Ascending aorta (tissue), 2 donors: ENCODE results near the gene ADORA2A. TPM values are rescaled to one million over a fixed set of nuclear protein-coding genes. Genes with fewer than 3 reads are reported as not detected.

Experiments used
- DNase-seq, 2 donors: peaks; one replicate each; pipeline ENCODE4 v3.0.0-alpha.2; 2019; ENCODE audit warnings: low spot score in 2 of 2
- H3K27ac ChIP-seq, 2 donors: fragments of 200-600 bp; sonication (generic); one replicate each; pipeline ENCODE4 v1.5.1; 2016 to 2017; ENCODE audit warnings: mild to moderate bottlenecking in 1 of 2
- H3K27me3 ChIP-seq: fragments of 200-600 bp; sonication (generic); one replicate; pipeline ENCODE4 v1.5.1; 2017
- H3K36me3 ChIP-seq, 2 donors: fragments of 200-600 bp; sonication (generic); one replicate each; pipeline ENCODE4 v1.5.1; 2016
- H3K4me1 ChIP-seq, 2 donors: fragments of 200-600 bp; sonication (generic); one replicate each; pipeline ENCODE4 v1.5.1; 2016 to 2017; ENCODE audit warnings: mild to moderate bottlenecking in 1 of 2
- H3K4me3 ChIP-seq, 2 donors: fragments of 200-600 bp; sonication (generic); one replicate each; pipeline ENCODE4 v1.5.1; 2016 to 2017; ENCODE audit warnings: mild to moderate bottlenecking in 1 of 2
- H3K9me3 ChIP-seq, 2 donors: fragments of 200-600 bp; sonication (generic); one replicate each; pipeline ENCODE4 v1.5.1; 2016
- CTCF ChIP-seq, 3 experiments: fragments of 200-600 bp in 2 of 3; fragments of 450-650 bp in 1 of 3; sonication (generic) in 2 of 3; IDR thresholded peaks; one replicate each; pipeline ENCODE4 v1.5.1; 2016 to 2019; ENCODE audit warnings: antibody characterized with exemption in 3 of 3, mild to moderate bottlenecking in 1 of 3, moderate library complexity in 1 of 3
- intact Hi-C: fragments of 100-400 bp; cut with DNase I; formaldehyde crosslinking; loops from one replicate; pipeline ENCODE4 v1.15.1; 2023
- total RNA-seq: library from RNA; depleted of rRNA; stranded (reverse); fragments of >200 nt; gene quantifications from one replicate; pipeline ENCODE4 v1.1.0, GENCODE V29; 2016

ADORA2A gene
- total RNA-seq, 1 donor from 2014 or later = 14.7 TPM

GRCh38 chr22:24404561-24405275 lies 22.7 kb upstream of the ADORA2A start:
- Histone ChIP-seq H3K9me3 (no peaks in the 10 kb centered on the region), H3K36me3 (peaks cover 4 to 9% of the 10 kb centered on the region in 2 donors), H3K27ac (peak overlapping the region; percentile 84 to 90), H3K27me3 (no peaks in the 10 kb centered on the region), H3K4me1 (peaks cover 9 to 36% of the 10 kb centered on the region in 2 donors), H3K4me3 (no peak overlapping the region)
- TF ChIP-seq CTCF (IDR thresholded peaks at IDR 0.05) = no peak
- no peak for DNase-seq
- intact Hi-C loops = loop anchor here (5.0 kb wide), 1 partner anchor 568 kb away; no protein-coding TSS in a partner anchor

GRCh38 chr22:24405631-24406321 lies 21.6 kb upstream of the ADORA2A start:
- no peaks in the 10 kb centered on the region for H3K27me3 ChIP-seq
- peaks cover 9 to 33% of the 10 kb centered on the region in 2 donors for H3K4me1 ChIP-seq
- no peak for TF ChIP-seq CTCF (IDR thresholded peaks at IDR 0.05)

GRCh38 chr22:24406322-24407277 lies 20.8 kb upstream of the ADORA2A start:
- no peak overlapping the region for H3K27ac ChIP-seq

More at GRCh38 chr22:24405631-24406321, 21.6 kb upstream of the ADORA2A start:
- Histone ChIP-seq H3K27ac (no peak overlapping the region), H3K9me3 (no peaks in the 10 kb centered on the region), H3K36me3 (peaks cover 4 to 9% of the 10 kb centered on the region in 2 donors), H3K4me3 (no peak overlapping the region)
- intact Hi-C loops = loop anchor here (5.0 kb wide), 1 partner anchor 567 kb away; no protein-coding TSS in a partner anchor
- DNase-seq = no peak

GRCh38 chr22:24407278-24407665 lies 20.1 kb upstream of the ADORA2A start:
- DNase-seq = no peak
- Histone ChIP-seq H3K27ac (no peak overlapping the region), H3K27me3 (no peaks in the 10 kb centered on the region), H3K9me3 (no peaks in the 10 kb centered on the region), H3K4me1 (peaks cover 9 to 27% of the 10 kb centered on the region in 2 donors), H3K36me3 (peaks cover 13 to 19% of the 10 kb centered on the region in 2 donors), H3K4me3 (no peak overlapping the region)
- intact Hi-C loops = loop anchor here (5.0 kb wide), 1 partner anchor 565 kb away; no protein-coding TSS in a partner anchor
- no peak for TF ChIP-seq CTCF (IDR thresholded peaks at IDR 0.05)

More at GRCh38 chr22:24406322-24407277, 20.8 kb upstream of the ADORA2A start:
- no peak overlapping the region for H3K4me3 ChIP-seq
- intact Hi-C loops = loop anchor here (5.0 kb wide), 1 partner anchor 566 kb away; no protein-coding TSS in a partner anchor
- H3K27me3 ChIP-seq = no peaks in the 10 kb centered on the region
- H3K36me3 ChIP-seq = peaks cover 7 to 12% of the 10 kb centered on the region in 2 donors
- DNase-seq = no peak
- no peaks in the 10 kb centered on the region for H3K9me3 ChIP-seq
- H3K4me1 ChIP-seq = peaks cover 9 to 33% of the 10 kb centered on the region in 2 donors
- no peak for TF ChIP-seq CTCF (IDR thresholded peaks at IDR 0.05)

- Histone ChIP-seq H3K27me3 (no peaks in the 10 kb centered on the region), H3K27ac (no peak overlapping the region), H3K4me3 (no peak overlapping the region), H3K36me3 (peaks cover 20 to 23% of the 10 kb centered on the region in 2 donors), H3K4me1 (peaks cover 8 to 22% of the 10 kb centered on the region in 2 donors), H3K9me3 (no peaks in the 10 kb centered on the region)
- no peak for DNase-seq
- TF ChIP-seq CTCF (IDR thresholded peaks at IDR 0.05) = no peak
- intact Hi-C loops = loop anchor here (5.0 kb wide), 1 partner anchor 564 kb away; no protein-coding TSS in a partner anchor
Observed at GRCh38 chr22:24407884-24408283, 19.5 kb upstream of the ADORA2A start.
